ENCODE measurements around the gene MSX2. TPM values are rescaled to one million over a fixed set of nuclear protein-coding genes. Genes with fewer than 3 reads are reported as not detected.
"Not testable (repeated sequence)": the region's sequence is repeated elsewhere in the genome, so short reads cannot be mapped to it uniquely, and the experiment has no call there.

The MSX2 gene
- total and polyA plus RNA-seq, 2 of the 8 experiments (the other 6 are each of a cell fraction or from before 2014, with no cell fraction given): 0.24 to 0.47 TPM

DNA sequence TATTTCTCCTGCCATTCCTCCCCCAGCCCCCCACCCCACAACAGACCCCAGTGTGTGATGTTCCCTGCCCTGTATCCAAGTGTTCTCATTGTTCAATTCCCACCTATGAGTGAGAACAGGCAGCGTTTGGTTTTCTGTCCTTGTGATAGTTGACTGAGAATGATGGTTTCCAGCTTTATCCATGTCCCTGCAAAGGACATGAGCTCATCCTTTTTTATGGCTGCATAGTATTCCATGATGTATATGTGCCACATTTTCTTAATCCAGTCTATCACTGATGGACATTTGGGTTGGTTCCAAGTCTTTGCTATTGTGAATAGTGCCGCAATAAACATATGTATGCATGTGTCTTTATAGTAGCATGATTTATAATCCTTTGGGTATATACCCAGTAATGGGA is 37.0 kb downstream of the MSX2 start:
- H4K91ac ChIP-seq (replicated peaks; ENCODE audit: insufficient read length, low read length); H4K8ac ChIP-seq (ENCODE audit: extremely low read depth, insufficient read depth, low read length); H2BK15ac ChIP-seq (ENCODE audit: low read length); H2BK20ac ChIP-seq (ENCODE audit: low read length); H3K79me2 ChIP-seq (ENCODE audit: control insufficient read depth in 1 of 2, insufficient read depth in 2 of 2, low read length in 2 of 2); H3K9ac ChIP-seq (replicated peaks in 1 of 4; ENCODE audit: extremely low read depth in 1 of 4, low read depth in 3 of 4, low read length in 3 of 4); H2AFZ ChIP-seq (ENCODE audit: low read length); H3K23me2 ChIP-seq (ENCODE audit: low read depth, low read length); H2AK5ac ChIP-seq (ENCODE audit: low read depth, low read length); H2BK12ac ChIP-seq (ENCODE audit: low read depth, low read length); H3K14ac ChIP-seq (ENCODE audit: insufficient read length); H4K5ac ChIP-seq (ENCODE audit: insufficient read length, low read depth, low read length); H3K79me1 ChIP-seq (ENCODE audit: low read depth, low read length); H2BK120ac ChIP-seq (replicated peaks; ENCODE audit: low read depth, low read length); DNase-seq (ENCODE audit: low read depth in 1 of 2, low spot score in 2 of 2); H3K4ac ChIP-seq (replicated peaks; ENCODE audit: insufficient read length, low read depth, low read length); H3K4me3 ChIP-seq (ENCODE audit: extremely low read depth in 1 of 4, insufficient read depth in 2 of 4, low read depth in 3 of 4, low read length in 4 of 4); H2BK5ac ChIP-seq (ENCODE audit: low read depth, low read length); H3K4me1 ChIP-seq (replicated peaks in 1 of 4; ENCODE audit: control insufficient read depth in 3 of 4, insufficient read depth in 4 of 4, low read length in 3 of 4); H3K36me3 ChIP-seq (ENCODE audit: control insufficient read depth in 2 of 4, insufficient read depth in 4 of 4, low read length in 3 of 4); H3K56ac ChIP-seq (replicated peaks; ENCODE audit: insufficient read length, low read depth, low read length); H3K9me3 ChIP-seq (ENCODE audit: insufficient read depth in 2 of 2, low read depth in 1 of 2, low read length in 1 of 2); H3K18ac ChIP-seq (ENCODE audit: extremely low read depth, low read length); H3K4me2 ChIP-seq (ENCODE audit: insufficient read depth in 1 of 2, low read depth in 2 of 2, low read length in 2 of 2); FAIRE-seq; H3K27ac ChIP-seq (ENCODE audit: low read depth, low read length); H3K27me3 ChIP-seq (replicated peaks in 1 of 4; ENCODE audit: control insufficient read depth in 3 of 4, extremely low read depth in 1 of 4, insufficient read depth in 3 of 4, low read length in 3 of 4); POLR2A ChIA-PET (ENCODE audit: partially characterized antibody); H3K23ac ChIP-seq (ENCODE audit: insufficient read length); H4K20me1 ChIP-seq (replicated peaks in 1 of 2; ENCODE audit: control insufficient read depth in 1 of 2, insufficient read depth in 2 of 2, low read length in 2 of 2): not testable (repeated sequence)
- WGBS, 2 experiments (ENCODE audit: extremely low coverage in 1 of 2, insufficient coverage in 1 of 2, insufficient read length in 1 of 2, insufficient replicate concordance in 2 of 2, low coverage in 1 of 2, low lambda C conversion rate in 2 of 2, missing lambda C conversion rate in 1 of 2): 87% methylated on average over 1 of the region's 2 CpGs; no CpG with 5 or more reads in 1 of the 2 experiments
- CTCF ChIA-PET (ENCODE audit: partially characterized antibody): interaction anchor here (0.6 to 1.2 kb wide), 3 partner anchors 342 to 1113 kb away, joined by 3 read pairs; no protein-coding TSS in a partner anchor
